ENCODE results near the gene TNS1.
"Not testable (repeated sequence)": the region's sequence is repeated elsewhere in the genome, so short reads cannot be mapped to it uniquely, and the experiment has no call there.

The TNS1 gene

DNA sequence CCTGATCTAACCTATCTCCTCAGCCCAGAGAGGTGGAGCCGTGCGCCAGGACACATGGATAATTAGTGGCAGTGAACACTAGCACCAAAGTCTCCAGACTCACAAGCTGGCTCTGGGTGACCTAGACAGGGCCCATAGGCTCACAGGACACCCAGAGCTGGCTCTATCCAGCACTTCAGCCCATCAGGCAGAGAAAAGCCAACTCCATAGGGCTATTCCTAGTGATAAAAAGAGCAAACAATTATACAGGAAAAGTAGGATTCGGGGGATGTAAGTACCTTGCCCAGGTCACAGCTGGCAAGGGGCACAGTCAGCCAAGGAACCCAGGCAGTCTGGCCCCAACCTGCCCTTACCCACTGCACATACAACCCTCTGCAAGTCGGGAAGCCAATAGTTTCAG, 178.6 kb downstream of the TNS1 start:
- DNase-seq: no peak
- intact Hi-C loops (cut with DNase I): no loop called here

DNA sequence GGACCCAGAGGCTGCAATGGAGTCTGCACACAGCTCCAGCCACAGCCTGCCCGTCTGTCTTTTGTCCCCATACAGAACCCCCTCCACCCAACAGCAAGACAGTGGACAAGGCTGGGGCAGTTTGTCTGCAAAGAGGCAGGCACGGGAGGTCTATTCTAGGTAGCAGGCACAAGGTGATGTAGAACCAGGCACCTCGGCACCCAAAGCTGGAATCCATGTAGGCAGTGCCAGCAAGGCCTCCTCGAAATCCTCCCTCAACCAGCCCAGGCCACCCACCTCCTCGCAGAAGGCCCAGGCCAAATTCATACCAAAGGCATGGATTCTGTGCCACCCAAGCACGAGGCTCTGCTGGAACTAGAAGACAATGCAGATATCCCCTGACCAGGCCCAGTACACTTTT, 179.2 kb downstream of the TNS1 start:
- intact Hi-C loops (cut with DNase I): no loop called here
- DNase-seq: no peak

DNA sequence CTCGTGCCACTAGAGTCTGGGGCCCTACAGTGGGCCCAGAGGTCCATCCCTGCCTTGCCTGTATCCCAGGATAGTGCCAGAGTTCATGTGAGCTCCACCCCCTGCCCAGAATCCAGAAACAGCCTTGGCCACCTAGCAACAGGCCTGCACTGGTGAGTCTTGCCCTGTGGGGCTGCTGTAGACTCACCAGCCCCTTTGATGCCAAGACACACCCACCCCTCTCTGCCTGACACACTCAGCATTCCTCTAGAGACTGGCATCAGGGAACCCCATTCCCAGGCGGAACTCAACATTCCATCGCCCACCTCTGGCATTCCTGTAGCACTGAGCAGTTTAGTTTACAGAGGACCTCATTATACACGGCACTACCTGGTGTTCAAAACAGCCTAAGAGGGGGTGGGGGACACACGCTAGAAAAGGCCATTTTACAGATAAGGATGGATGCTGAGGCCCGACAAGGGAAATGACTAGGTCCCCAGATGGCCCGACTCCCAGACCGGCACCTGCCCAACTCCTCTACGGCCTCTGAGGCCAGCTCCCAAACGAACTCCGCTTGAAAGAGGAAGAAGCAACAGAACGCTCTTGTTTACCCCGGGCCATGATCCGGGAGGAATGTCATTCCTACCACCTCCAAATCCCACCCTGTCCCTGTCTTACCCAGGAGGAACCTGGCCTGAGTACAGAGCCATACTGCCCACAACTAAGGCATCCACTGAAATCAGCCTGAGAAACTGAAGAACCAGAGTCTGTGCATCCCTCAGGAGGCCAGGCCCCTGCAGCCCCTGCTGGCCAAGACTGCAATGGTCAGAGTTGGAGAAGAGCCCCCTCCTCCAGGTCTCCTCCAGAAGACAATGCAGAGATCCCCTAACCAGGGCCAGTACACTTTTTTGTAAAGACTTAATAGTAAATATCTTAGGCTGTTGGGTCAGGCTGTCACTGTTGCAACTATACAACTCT, 180.2 kb downstream of the TNS1 start:
- intact Hi-C loops (cut with DNase I): no loop called here
- DNase-seq: no peak

DNA sequence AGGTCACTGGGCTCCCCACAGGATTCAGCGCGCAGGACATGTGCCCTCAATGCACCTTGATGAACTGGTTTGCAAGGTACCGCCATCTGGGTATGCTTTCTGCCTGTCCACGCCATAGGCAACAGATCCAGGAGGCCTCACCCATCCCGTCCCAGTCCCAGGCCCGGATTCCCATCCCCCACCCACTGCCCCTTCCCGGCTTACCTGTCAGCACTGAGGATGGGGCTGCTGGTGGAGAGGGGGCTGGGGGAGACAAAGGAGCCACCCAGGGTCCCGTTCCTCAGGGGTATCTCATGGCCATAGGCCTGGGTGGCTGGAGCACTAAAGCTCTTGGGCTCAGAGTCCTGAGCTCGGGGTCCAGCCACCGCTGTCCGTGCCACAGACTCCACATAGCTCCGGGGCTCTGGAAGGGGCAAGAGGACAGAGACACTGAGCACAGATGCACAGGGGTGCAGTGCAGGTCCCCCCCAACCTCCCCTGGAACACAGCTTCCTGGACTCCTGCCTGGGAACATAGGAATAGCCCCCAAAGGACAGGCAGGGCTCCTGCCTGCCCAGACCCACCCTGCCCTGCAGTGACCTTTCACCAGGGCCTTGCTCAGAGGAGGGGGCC, 181.2 kb downstream of the TNS1 start:
- intact Hi-C loops (cut with DNase I): no loop called here
- DNase-seq: no peak

DNA sequence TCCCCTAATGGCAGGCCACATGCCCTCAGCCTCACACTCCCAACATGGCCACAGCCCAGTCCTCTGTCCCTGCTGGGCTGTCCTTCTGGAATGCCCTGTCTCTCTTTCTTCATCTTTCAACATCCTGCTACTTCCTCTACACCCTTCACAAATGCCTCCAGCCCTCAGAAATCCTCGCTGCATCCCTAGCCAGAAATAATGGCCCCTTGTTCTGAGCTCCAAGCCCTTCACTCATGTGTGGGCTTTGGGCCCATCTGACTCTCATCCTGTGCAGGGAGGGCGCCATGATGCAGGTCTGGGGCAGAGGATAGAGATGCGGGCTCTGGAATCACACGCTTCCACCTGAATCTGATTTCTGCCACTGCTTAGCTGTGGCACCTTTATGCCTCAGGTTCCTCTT, 181.9 kb downstream of the TNS1 start:
- peak in 14 of 42 donors; percentile 19 to 67 (median 38) for DNase-seq
- intact Hi-C loops (cut with DNase I): no loop called here

DNA sequence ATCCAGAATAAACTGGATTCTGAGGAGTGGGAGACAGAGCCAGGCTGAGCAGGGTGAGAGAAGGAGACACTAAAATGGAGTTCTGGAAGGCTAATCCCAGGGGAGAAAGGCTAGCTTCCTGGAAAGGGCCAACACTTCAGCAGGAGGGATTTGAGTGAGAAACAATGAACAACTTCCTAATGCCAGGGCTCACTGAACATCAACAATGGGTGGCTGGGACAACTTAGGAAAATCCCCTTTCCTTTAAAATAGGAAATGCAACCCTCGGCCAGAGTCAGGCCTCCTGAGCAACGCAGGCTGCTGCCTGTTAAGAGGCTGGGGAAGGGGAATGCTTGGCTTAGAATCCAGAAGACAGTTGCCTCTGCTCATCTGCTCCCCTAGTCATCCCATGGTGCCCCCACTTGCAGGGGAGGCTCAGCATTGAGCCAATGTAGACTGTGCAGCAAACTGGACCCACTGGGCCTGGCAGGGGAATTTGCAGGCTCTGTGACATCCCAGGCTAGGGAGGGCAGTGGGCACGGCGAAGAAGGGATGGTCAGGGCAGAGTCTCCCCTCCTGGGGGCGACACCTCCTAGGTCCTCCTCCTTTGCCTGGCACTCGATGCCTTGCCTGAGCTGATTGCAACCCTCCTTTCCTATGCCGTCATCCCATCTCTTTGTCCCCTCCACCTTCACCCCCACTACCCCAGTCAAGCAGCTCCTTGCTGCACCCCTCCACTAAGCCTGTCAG, 182.5 kb downstream of the TNS1 start:
- no peak for DNase-seq
- intact Hi-C loops (cut with DNase I): no loop called here

DNA sequence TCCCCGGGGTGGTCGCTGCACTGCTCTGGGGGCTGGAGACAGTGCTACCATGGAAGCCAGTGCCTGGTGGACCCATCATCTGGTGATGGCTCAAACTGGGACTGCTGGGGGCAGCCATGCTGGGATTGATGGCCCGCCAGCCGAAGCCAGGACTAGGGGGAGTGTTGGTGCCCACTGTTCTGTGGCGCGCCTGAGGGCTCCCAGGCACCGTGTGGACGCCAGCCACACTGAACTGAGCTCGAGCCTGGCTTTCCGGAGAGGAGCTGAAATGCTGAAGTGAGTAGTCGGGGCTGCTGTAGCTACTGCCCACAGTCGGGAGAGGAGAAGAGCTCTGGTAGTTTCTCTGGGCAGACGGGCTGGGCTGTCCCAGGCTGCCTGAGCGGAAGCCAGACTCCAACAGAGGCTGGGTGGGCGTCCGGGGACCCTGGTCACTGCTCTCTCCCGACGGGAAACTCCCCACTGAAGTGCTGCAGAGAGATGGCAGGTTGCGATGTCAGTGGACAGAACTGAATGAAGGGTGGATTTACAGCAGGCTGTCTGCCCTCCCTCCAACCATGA, 184.4 kb downstream of the TNS1 start:
- no peak for DNase-seq
- intact Hi-C loops (cut with DNase I): no loop called here

DNA sequence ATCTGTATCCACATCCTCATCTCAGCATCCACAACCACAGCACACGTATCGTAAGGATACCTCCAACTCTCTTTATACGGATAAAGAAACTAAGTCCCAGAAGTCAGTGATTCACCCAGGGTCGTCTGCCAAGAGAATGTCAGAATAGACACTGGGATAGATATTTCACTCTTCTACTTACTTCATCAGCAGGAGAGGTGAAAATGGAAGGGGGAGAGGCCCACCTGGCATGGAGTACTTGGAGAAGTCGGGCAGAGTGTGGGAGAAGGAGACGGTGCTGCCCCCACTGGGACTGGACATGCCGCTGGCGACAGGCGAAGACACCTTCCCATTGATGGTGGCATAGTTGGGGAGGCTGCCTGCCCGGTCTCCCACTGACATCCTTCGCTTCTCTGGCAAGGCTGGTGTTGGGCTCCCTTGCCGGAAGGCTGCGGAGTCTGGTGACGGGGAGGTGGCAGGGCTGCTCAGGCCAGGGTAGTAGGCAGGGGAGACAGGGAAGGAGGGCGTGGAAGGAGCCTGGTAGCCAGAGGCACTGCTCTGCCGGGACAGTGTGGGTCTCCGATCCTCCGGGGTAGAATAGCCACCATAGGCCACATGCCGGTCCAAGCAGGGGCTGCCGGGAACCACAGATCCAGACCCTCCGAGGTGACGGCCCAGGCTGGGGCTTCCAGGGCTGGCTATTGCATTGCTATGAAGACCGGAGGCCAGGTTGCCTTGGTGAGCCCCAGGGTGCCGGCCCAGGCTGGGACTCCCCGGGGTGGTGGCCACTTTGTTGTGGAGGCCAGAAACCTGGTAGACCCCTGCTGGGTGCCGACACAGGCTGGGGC, 185.1 kb downstream of the TNS1 start:
- intact Hi-C loops (cut with DNase I): no loop called here
- DNase-seq: no peak

DNA sequence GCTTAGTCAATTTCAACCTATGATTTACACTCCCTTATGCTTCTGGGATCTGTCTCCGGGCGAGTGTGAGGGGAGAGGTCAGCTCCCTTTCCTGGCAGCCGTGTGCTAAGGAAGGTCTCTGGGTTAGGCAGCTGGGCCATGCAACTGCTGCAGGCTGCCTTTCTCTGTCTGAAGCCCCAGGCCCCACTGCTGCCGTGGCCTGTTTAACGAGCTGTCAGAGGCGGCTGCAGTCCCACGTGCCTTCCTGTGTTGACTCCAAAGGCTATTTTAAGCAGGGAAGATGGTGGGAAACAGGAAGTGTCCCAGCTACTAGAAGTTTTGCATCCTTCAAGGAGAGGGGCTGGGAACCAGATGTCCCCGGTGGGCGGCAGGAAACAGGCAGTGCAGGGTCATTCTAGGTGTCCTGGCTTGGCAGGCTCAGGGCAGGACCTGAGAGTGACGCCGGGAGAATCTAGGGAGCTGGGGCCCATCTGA, 186.4 kb downstream of the TNS1 start:
- intact Hi-C loops (cut with DNase I): no loop called here
- DNase-seq: peak in 4 of 42 donors; percentile 17 to 42 (median 33)

DNA sequence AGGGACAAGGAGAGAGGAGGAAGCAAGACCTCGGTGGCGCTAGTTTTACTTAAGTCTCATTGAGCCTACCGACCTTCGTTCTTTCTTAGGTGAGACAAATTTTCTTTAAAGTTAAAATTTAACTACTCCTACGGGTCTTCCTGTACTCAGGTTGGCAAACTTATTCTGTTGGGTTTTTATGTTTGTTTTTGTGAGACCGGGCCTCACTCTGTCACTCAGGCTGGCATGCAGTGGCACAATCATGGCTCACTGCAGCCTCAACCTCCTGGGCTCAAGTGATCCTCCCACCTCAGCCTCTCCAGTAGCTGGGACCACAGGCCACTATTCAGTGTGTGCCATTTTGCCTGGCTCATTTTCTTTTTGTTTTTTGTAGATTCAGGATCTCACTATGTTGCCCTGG, 189.0 kb downstream of the TNS1 start:
- intact Hi-C loops (cut with DNase I): no loop called here

DNA sequence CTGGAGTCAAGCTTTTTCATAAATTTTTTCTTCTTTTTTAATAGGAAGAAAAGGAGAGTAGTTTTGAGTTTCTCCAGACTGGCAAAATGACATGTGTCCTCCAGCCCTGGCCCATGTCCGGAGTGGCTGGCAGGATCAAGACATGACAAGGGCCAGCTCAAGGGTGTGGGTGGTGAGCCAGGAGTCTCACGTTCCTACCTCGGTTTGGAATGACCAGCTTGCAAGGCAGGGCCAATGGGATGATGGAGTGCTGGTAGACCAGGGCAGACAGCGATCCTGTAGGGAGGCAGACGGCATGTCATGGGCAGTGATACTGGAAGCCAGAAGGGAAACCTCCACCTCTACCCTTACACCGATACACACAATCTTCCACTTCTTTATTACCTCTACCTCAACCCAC, 190.6 kb downstream of the TNS1 start:
- intact Hi-C loops (cut with DNase I): no loop called here
- DNase-seq: no peak

More for the DNA sequence above, 189.0 kb downstream of the TNS1 start:
- DNase-seq: no peak

DNA sequence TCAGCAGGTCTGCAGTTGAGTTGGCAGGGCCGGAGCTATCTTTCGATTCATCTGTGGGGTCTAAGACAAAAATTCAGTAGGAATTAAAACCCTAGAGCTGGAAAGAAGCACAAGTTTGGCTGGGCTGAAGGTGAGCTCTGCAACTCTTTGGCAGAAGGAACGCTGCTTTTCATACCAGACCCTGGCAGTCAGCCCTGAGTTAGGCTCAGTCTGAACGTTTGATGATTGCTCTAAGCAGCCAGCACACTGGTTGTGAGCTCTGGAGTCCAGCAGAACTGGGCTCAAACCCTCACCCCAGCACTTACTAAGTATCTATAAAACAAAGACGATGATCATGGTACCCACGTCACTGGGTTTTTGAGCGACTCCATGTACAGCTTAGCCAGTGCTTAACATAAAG, 192.5 kb downstream of the TNS1 start:
- intact Hi-C loops (cut with DNase I): no loop called here
- DNase-seq: peak in 1 of 42 donors; percentile 37

DNA sequence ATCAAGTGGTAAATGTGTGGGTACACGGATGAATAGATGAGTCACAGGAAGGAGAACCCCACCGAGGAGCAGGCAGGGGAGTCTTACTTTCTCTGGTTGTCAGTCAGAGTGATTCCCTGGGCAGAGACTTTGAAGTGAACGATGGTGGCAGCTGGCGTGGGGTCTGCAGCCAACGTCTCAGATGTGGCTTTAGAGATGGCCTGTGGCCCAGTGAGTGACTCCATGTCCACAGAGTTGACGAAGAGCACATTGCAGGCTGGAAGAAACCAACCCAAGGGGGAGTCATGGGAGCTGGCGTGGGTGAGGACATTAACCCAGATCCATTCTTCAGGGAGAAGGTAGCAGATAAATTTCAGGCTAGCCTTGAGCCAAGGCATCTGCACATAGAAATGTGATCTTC, 193.1 kb downstream of the TNS1 start:
- intact Hi-C loops (cut with DNase I): no loop called here
- no peak for DNase-seq

DNA sequence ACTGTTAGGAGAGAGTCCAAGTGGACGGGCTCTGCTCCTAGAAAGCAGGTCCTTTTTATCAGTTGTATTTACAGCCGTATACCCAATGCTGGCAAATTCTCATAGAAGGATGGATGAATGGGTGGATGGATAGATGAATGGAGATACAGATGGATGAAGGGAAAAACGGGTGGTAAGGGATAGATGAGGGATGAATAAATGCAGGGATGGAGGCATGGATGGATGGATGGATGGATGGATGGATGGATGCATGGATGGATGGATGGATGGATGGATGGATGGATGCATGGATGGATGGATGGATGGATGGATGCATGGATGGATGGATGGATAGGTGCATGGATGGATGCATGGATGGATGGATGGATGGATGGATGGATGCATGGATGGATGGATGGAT, 193.8 kb downstream of the TNS1 start:
- DNase-seq; intact Hi-C loops (cut with DNase I): not testable (repeated sequence)

DNA sequence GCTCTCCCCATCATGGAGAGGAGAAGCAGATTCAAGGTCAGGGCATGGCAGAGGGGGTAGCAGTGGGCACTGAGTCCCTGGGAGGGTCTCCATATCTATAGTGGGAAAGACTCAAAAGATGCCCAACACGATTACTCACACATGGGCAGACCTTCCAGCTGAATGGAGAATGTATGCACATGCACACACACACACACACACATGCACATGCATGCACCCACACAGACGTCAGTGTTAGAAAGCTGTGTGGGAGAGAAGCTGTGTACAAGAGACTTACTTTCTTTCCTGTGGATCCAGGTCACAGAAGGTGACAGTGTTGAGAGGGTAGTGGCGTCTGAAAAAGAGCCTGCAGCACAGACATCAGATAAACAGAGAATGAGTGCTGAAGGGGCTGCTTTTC, 194.5 kb downstream of the TNS1 start:
- peak in 21 of 42 donors; percentile 24 to 75 (median 45) for DNase-seq
- intact Hi-C loops (cut with DNase I): no loop called here

DNA sequence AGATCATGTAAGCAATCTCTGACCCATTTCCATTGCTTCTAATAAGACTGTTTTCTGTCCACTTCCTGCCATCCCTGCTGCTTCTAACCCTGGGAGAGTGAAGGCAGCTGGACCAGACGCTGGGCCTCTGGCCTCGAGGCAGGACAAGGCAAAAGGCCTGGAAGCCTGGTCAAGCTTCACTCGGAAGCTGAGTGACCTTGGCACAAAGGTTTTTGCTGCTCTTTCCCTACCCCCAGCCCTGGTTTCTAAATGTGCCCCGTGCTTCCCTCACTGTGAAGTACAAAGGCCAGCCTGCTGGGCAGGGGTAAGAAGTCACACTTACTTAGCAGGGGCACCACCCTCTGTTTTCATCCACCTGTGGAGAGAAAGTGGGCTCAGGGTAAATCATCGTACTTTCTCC, 195.0 kb downstream of the TNS1 start:
- DNase-seq: no peak
- intact Hi-C loops (cut with DNase I): no loop called here

DNA sequence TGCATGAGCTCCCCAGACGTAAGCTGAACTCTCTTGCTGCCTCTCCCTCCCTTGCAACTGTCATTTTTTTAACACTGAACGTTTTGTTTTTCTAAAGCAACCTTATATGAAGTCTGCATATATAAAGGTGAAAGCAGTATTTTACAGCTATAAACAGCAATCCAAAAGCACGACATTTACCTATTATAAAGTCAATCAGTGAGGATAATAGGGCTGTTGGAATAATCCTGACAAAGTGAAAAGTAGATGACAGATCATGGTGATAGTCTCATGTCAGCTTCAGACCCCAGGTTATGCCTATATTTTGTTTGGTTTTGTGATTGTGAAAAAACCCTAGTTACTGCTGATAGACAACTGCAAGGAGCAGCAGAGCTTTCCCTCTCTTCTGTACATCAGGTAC, 195.8 kb downstream of the TNS1 start:
- no peak for DNase-seq
- intact Hi-C loops (cut with DNase I): no loop called here

DNA sequence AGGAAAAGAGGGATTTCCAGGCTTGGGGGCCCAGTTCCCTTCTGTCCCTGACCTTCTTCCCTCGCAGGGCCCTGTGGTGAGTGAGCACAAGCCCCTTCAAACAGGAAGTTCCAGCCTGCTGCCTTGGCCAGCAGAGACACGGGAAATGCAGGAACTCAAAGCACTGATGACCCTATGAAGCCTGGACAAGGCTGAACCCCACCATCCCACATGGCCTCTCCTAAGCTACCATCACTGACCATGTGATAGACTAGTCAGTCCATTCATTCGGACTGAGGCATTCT, 196.4 kb downstream of the TNS1 start:
- DNase-seq: no peak
- intact Hi-C loops (cut with DNase I): no loop called here

Measured in head of caudate nucleus (tissue), 42 donors.